Upper lobe of left lung (tissue), 6 donors: ENCODE results near the gene IRF8. TPM values are rescaled to one million over a fixed set of nuclear protein-coding genes. Genes with fewer than 3 reads are reported as not detected.
"Not testable (repeated sequence)": the region's sequence is repeated elsewhere in the genome, so short reads cannot be mapped to it uniquely, and the experiment has no call there.

Experiments used
- ATAC-seq, 2 donors: fragments of 200-7000 bp; cut with Tn5 transposase; one replicate each; pipeline ENCODE4 v1.9.1; 2022; ENCODE audit warnings: mild to moderate bottlenecking in 2 of 2, moderate library complexity in 2 of 2; ENCODE audit not compliant: low FRiP score in 2 of 2
- DNase-seq, 2 donors: peaks; one replicate each; pipeline ENCODE4 v3.0.0-alpha.2; 2019 to 2020
- H3K27ac ChIP-seq, 4 donors: fragments of 200-600 bp; sonication (generic); one replicate each; pipeline ENCODE4 v1.5.1; 2016 to 2019
- H3K27me3 ChIP-seq, 4 donors: fragments of 200-600 bp; sonication (generic); one replicate each; pipeline ENCODE4 v1.5.1; 2017 to 2019
- H3K36me3 ChIP-seq, 4 donors: fragments of 200-600 bp; sonication (generic); one replicate each; pipeline ENCODE4 v1.5.1; 2016 to 2019
- H3K4me1 ChIP-seq, 4 donors: fragments of 200-600 bp; sonication (generic); one replicate each; pipeline ENCODE4 v1.5.1; 2018 to 2019
- H3K4me3 ChIP-seq, 4 donors: fragments of 200-600 bp; sonication (generic); one replicate each; pipeline ENCODE4 v1.5.1; 2017 to 2019; ENCODE audit warnings: mild to moderate bottlenecking in 2 of 4, moderate library complexity in 1 of 4
- H3K9me3 ChIP-seq, 4 donors: fragments of 200-600 bp; sonication (generic); one replicate each; pipeline ENCODE4 v1.5.1; 2018 to 2019
- CTCF ChIP-seq, 6 experiments: fragments of 450-650 bp in 4 of 6; fragments of 200-600 bp in 2 of 6; sonication (generic) in 2 of 6; IDR thresholded peaks; one replicate each; pipeline ENCODE4 v1.5.1; 2016 to 2019; ENCODE audit warnings: antibody characterized with exemption in 6 of 6
- EP300 ChIP-seq, 4 donors: sonication (generic); formaldehyde crosslinking; IDR thresholded peaks; one replicate each; pipeline ENCODE4 v1.5.1; 2017; ENCODE audit warnings: antibody characterized with exemption in 4 of 4, control low read depth in 2 of 4
- POLR2A ChIP-seq, 4 donors: fragments of 450-650 bp; IDR thresholded peaks; one replicate each; pipeline ENCODE4 v1.5.1; 2016 to 2017; ENCODE audit warnings: antibody characterized with exemption in 4 of 4, mild to moderate bottlenecking in 2 of 4
- POLR2AphosphoS5 ChIP-seq, 2 donors: sonication (generic); formaldehyde crosslinking; IDR thresholded peaks; one replicate each; pipeline ENCODE4 v1.5.1; 2017; ENCODE audit warnings: antibody characterized with exemption in 2 of 2
- WGBS, 2 donors: methylation state at CpG; one replicate each; pipeline ENCODE4 v1.1.5; 2017 to 2018; 5-methylcytosine and 5-hydroxymethylcytosine counted together
- total RNA-seq, 6 donors: library from RNA; depleted of rRNA in 4 of 6; stranded (reverse); fragments of >200 nt in 4 of 6; gene quantifications; one replicate each; pipeline versions ENCODE4 v1.1.0 to v1.2.1, GENCODE V29; 2016 to 2021
- donor health status: DM: no; HTN: no; CAD: no; lungs with moderate emphysema.
- donor health status: DM: no; HTN: yes; CAD: no; lungs with severe emphysema.

IRF8 gene
- total RNA-seq, 6 donors from 2014 or later: 41.5 to 141 (median 72.8) TPM

- Histone ChIP-seq H3K27ac (peak overlapping the region in 2 of 4 donors; percentile 18 to 44), H3K36me3 (no peaks in the 10 kb centered on the region), H3K9me3 (no peaks in the 10 kb centered on the region), H3K4me3 (peak overlapping the region in 2 of 4 donors; percentile 11 to 61), H3K4me1 (peaks cover 6 to 39% (median 19%) of the 10 kb centered on the region in 4 donors), H3K27me3 (peaks cover 0 to 13% (median 5%) of the 10 kb centered on the region in 4 donors)
- WGBS, 2 donors: 73 to 80% methylated on average over 20 of the region's 20 CpGs
- DNase-seq: no peak
- ATAC-seq: no peak
- TF ChIP-seq POLR2AphosphoS5 (IDR thresholded peaks at IDR 0.05): no peak
- TF ChIP-seq CTCF (IDR thresholded peaks at IDR 0.05): no peak
- TF ChIP-seq POLR2A (IDR thresholded peaks at IDR 0.05): no peak
- TF ChIP-seq EP300 (IDR thresholded peaks at IDR 0.05): no peak
These were observed 3.6 kb downstream of the IRF8 start for GRCh38 chr16:85902366-85903155.

DNA sequence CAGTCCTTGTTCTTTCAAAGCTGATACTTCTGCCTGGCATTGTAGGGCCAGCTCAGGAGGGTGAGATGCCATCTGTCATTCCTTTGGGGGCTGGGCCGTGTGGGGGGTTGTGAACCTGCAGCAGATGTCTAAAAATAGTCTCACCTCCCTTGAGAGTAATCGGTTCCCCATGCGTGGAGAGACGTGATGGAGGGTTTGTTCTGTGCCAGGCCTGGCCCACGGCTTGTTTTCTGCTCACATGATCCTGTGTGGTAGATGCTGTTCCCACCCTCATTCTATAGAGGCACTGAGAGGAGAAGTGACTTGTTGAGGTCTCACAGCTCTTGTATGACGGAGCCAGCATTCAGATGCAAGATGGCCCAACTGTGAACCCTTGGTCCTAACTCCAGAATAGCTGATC, 4.6 kb downstream of the IRF8 start:
- Histone ChIP-seq H3K36me3 (no peaks in the 10 kb centered on the region), H3K27me3 (peaks cover 0 to 9% (median 4%) of the 10 kb centered on the region in 4 donors), H3K27ac (peak overlapping the region in 1 of 4 donors; percentile 52), H3K4me3 (peak overlapping the region in 1 of 4 donors; percentile 61), H3K9me3 (no peaks in the 10 kb centered on the region), H3K4me1 (peaks cover under 1 to 33% (median 13%) of the 10 kb centered on the region in 4 donors)
- TF ChIP-seq POLR2A (IDR thresholded peaks at IDR 0.05): peak in 1 of 4 donors; percentile 35
- no peak for TF ChIP-seq CTCF (IDR thresholded peaks at IDR 0.05)
- TF ChIP-seq EP300 (IDR thresholded peaks at IDR 0.05): no peak
- DNase-seq (no peak), ATAC-seq (no peak)
- WGBS, 2 donors: 62 to 68% methylated on average over 6 of the region's 6 CpGs

DNA sequence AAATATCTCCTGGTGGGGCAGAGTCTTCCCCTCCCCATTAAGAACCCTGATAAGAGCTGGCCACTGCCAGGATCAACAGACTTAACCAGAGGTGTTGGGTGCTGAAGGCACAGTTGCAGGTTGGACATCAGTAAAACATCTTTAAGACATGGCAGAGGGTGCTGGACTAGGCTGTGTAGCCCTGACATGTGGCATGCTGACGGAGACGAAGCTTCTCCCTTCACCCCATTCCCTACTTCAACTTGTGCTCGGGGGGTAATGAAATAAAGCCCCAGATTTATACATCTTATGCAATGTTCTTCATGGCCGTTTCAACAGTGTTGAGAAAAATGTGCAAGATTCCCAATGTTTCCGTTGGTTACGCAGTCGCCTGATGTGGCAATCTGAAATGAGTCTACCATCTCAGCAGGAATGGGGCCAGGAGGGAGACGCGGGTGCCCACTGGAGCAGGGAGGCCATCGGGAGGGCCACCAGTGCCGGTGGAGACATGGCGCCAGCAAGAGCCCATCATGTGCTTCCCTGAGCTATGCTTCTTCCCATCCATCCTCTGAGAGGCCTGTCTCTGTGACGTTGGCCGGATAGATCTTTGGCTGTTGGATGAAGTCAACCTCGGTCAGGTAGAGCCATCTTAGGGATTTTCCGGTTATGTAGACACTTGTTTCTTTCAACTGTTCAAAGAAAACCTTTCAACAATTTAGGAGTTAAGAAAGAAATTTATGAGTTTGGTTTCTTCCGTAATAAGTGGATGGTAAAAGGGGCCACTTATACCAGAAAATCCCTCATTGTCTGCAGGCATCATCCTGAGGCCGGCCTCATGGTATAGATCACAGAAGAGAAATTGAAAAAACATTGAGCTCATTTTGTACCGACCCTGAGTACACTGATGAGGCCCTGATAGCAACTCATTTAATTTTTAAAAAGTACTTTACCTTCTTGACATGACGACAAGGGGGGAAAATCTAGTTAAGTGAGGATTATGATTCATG, 6.4 kb downstream of the IRF8 start:
- peaks cover 0 to 22% (median 13%) of the 10 kb centered on the region in 4 donors for H3K4me1 ChIP-seq
- peak overlapping the region in 1 of 4 donors; percentile 16 for H3K27ac ChIP-seq
- ATAC-seq (no peak), DNase-seq (no peak)
- H3K27me3 ChIP-seq: no peaks in the 10 kb centered on the region
- no peaks in the 10 kb centered on the region for H3K36me3 ChIP-seq
- TF ChIP-seq CTCF (IDR thresholded peaks at IDR 0.05): no peak
- TF ChIP-seq EP300 (IDR thresholded peaks at IDR 0.05): peak in 1 of 4 donors; percentile 77
- TF ChIP-seq POLR2A (IDR thresholded peaks at IDR 0.05): peak in 1 of 4 donors; percentile 25
- TF ChIP-seq POLR2AphosphoS5 (IDR thresholded peaks at IDR 0.05): peak in 1 of 2 donors; percentile 72
- no peak overlapping the region for H3K4me3 ChIP-seq
- WGBS, 2 donors: 72 to 90% methylated on average over 20 of the region's 20 CpGs
- no peaks in the 10 kb centered on the region for H3K9me3 ChIP-seq

DNA sequence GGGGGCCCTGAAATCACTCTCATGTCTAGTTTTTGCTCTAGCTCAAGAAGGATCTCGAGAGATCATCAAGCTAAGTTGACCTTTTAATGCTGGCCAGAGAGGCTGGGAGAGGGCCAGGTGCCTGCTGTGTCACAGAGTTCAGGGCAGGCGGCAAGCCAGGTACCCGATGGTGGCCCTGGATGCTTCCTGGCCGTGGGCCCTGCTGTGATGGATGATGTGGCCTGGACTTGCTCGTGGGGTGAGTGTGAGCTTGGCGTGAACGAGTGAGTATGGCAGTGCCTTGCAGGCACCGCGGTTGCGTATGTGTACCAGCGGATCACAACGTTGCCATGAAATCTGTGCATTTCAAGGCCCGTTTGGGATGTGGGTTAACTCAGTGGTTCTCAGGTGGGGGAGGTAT, 7.4 kb downstream of the IRF8 start:
- Histone ChIP-seq H3K9me3 (no peaks in the 10 kb centered on the region), H3K4me1 (peaks cover 2 to 22% (median 13%) of the 10 kb centered on the region in 4 donors), H3K4me3 (no peak overlapping the region), H3K36me3 (no peaks in the 10 kb centered on the region), H3K27me3 (no peaks in the 10 kb centered on the region), H3K27ac (peak overlapping the region in 1 of 4 donors; percentile 51)
- ATAC-seq: no peak
- no peak for DNase-seq
- WGBS, 2 donors: 96 to 98% methylated on average over 9 to 13 of the region's 13 CpGs
- TF ChIP-seq EP300 (IDR thresholded peaks at IDR 0.05) (no peak), POLR2AphosphoS5 (IDR thresholded peaks at IDR 0.05) (no peak), CTCF (IDR thresholded peaks at IDR 0.05) (no peak), POLR2A (IDR thresholded peaks at IDR 0.05) (no peak)

DNA sequence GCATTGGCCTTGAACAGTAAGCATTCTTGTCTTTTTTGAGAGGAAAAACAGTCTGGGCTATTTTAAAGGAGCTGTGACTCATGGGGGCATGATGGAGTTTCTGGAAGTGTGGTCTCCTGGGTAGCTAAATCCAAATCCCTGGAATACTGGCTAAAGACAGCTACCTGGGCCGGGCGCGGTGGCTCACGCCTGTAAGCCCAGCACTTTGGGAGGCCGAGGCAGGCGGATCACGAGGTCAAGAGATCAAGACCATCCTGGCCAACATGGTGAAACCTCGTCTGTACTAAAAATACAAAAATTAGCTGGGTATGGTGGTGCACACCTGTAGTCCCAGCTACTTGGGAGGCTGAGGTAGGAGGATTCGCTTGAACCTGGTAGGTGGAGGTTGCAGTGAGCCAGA, 8.3 kb downstream of the IRF8 start:
- not testable (repeated sequence) for ATAC-seq, H3K27me3 ChIP-seq, H3K4me3 ChIP-seq, H3K36me3 ChIP-seq, DNase-seq, H3K9me3 ChIP-seq
- Histone ChIP-seq H3K4me1 (peaks cover 6 to 20% (median 12%) of the 10 kb centered on the region in 4 donors), H3K27ac (peak overlapping the region in 1 of 4 donors; percentile 43)
- 88 to 91% methylated on average over 9 of the region's 9 CpGs for WGBS, 2 donors
